Coronary artery (tissue), 2 donors: Measurements from ENCODE around the gene GNB4.

Experiments used
- DNase-seq: peaks from one replicate; pipeline ENCODE4 v3.0.0-alpha.2; 2017; ENCODE audit warnings: low spot score
- H3K27ac ChIP-seq, 2 donors: fragments of 200-600 bp; sonication (generic); one replicate each; pipeline ENCODE4 v1.5.1; 2016 to 2019
- H3K4me3 ChIP-seq: fragments of 200-600 bp; sonication (generic); 2 replicates; pipeline ENCODE4 v1.5.1; 2016; ENCODE audit warnings: mild to moderate bottlenecking, moderate library complexity
- TF ChIP-seq, protein P1 (sequence below): fragments of 200-600 bp; sonication (generic); IDR thresholded peaks from one replicate; pipeline ENCODE4 v1.5.1; 2019; ENCODE audit warnings: antibody characterized with exemption

Gene GNB4

DNA sequence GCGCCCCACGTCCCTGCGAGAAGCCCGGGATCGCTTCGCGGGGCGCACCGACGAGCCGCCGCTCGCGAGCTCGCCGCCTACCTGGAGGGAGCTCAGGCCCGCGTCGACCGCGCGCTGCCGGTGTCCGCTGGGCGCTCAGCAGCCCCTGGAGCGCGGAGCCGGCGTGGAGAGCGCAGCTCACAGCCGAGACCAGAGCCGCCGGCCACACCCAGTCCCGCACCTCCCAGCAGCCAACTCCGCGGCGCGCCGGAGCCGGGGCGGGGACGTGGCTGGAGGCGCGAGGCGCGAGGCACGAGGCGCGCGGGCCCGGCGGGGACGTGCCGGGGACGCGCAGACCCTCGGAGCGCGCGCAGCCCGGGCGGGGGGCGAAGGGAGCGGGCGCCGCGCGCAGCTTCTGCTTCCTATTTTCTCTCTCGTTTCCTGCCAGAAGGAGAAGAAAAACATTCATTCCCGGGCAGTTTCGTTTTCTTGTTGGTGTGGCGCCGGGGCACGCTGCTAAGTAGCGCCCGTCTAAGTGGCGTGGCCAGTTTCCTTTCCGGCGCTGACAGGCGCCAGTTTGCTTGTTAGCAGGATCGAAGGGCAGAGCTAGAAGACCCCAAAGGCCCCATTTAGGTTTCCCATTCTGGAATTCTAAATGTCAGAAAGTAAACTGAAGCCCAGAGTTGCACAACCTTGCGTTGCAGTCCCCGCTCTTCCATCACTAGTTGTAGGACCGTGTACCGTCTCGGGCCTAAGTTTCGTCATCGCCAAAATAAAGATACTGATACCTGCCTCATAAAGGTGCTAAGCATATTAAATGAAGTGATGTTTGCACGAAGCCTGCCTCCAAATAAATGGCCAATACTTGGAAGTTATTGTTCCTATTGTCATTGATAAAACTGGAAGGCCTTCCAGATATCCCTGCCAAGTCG is at the start of gene GNB4:
Gene GNB4, minus strand, starts transcription at position 206 of the 911 bp plus-strand sequence. CDS start 25,270 bp downstream, outside the sequence.
- Histone ChIP-seq H3K4me3 (peak within 1 kb of the TSS; percentile 84), H3K27ac (peak within 1 kb of the TSS; percentile 92 to 96)
- TF ChIP-seq, protein P1, sequence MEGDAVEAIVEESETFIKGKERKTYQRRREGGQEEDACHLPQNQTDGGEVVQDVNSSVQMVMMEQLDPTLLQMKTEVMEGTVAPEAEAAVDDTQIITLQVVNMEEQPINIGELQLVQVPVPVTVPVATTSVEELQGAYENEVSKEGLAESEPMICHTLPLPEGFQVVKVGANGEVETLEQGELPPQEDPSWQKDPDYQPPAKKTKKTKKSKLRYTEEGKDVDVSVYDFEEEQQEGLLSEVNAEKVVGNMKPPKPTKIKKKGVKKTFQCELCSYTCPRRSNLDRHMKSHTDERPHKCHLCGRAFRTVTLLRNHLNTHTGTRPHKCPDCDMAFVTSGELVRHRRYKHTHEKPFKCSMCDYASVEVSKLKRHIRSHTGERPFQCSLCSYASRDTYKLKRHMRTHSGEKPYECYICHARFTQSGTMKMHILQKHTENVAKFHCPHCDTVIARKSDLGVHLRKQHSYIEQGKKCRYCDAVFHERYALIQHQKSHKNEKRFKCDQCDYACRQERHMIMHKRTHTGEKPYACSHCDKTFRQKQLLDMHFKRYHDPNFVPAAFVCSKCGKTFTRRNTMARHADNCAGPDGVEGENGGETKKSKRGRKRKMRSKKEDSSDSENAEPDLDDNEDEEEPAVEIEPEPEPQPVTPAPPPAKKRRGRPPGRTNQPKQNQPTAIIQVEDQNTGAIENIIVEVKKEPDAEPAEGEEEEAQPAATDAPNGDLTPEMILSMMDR, result no peak
- peak; percentile 85 for DNase-seq

DNA sequence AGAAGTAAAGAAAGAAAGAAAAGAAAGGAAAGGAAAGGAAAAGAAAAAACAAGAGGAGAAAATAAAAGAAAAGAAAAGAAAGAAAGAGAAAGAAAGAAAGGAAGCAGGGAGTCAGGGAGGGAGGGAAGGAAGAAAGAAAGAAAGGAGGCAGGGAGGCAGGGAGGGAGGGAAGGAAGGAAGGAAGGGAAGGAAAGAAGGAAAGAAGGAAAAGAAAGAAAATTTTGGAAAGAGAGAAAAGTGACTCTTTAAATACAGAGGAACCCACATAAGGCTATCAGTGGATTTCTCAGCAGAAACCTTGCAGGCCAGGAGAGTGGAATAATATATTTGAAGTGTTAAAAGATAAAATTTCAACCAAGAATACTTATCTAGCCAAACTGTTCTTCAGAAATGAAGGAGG is 44.2 kb upstream of the GNB4 start:
- TF ChIP-seq, protein P1, result no peak
- no peak overlapping the region for H3K4me3 ChIP-seq
- no peak for DNase-seq

GRCh38 chr3:179493260-179493659 is 42.0 kb upstream of the GNB4 start:
- no peak overlapping the region for H3K4me3 ChIP-seq
- no peak for DNase-seq
- TF ChIP-seq, protein P1, result no peak
- H3K27ac ChIP-seq, result no peak overlapping the region

More for the DNA sequence above, 44.2 kb upstream of the GNB4 start:
- H3K27ac ChIP-seq, result no peak overlapping the region

- TF ChIP-seq, protein P1, result no peak
- no peak for DNase-seq
- no peak overlapping the region for H3K27ac ChIP-seq
- no peak overlapping the region for H3K4me3 ChIP-seq
These were observed 36.9 kb upstream of the GNB4 start for GRCh38 chr3:179488213-179488612.

- Histone ChIP-seq H3K4me3 (no peak overlapping the region), H3K27ac (no peak overlapping the region)
- no peak for DNase-seq
- TF ChIP-seq, protein P1, result no peak
These were observed 35.5 kb upstream of the GNB4 start for GRCh38 chr3:179486806-179487205.

- H3K4me3 ChIP-seq, result no peak overlapping the region
- TF ChIP-seq, protein P1, result no peak
- no peak overlapping the region for H3K27ac ChIP-seq
- no peak for DNase-seq
These were observed 31.6 kb upstream of the GNB4 start for GRCh38 chr3:179482857-179483256.

- Histone ChIP-seq H3K4me3 (no peak overlapping the region), H3K27ac (no peak overlapping the region)
- TF ChIP-seq, protein P1, result no peak
- no peak for DNase-seq
These were observed 24.9 kb upstream of the GNB4 start for GRCh38 chr3:179476215-179476614.
